ENCODE measurements around the gene TMEM106C.
"Not testable (repeated sequence)": the region's sequence is repeated elsewhere in the genome, so short reads cannot be mapped to it uniquely, and the experiment has no call there.

TMEM106C gene

GRCh38 chr12:47949441-47950341, 13.7 kb upstream of the TMEM106C start:
- peak; percentile 50 for DNase-seq (ENCODE audit: low read depth, low spot score)

GRCh38 chr12:47950856-47951468, 12.4 kb upstream of the TMEM106C start:
- no peak for DNase-seq (ENCODE audit: low read depth, low spot score)

GRCh38 chr12:47954058-47954457, 9.3 kb upstream of the TMEM106C start:
- DNase-seq (ENCODE audit: low read depth, low spot score) = no peak

GRCh38 chr12:47954467-47955045, 8.8 kb upstream of the TMEM106C start:
- no peak for DNase-seq (ENCODE audit: low read depth, low spot score)

- DNase-seq (ENCODE audit: low read depth, low spot score) = no peak
These were observed 8.3 kb upstream of the TMEM106C start for GRCh38 chr12:47955059-47955458.

GRCh38 chr12:47957671-47958070, 5.7 kb upstream of the TMEM106C start:
- not testable (repeated sequence) for DNase-seq (ENCODE audit: low read depth, low spot score)

- no peak for DNase-seq (ENCODE audit: low read depth, low spot score)
These were observed 1.2 kb upstream of the TMEM106C start for GRCh38 chr12:47962198-47962597.

- DNase-seq (ENCODE audit: low read depth, low spot score) = no peak
These were observed 821 bp downstream of the TMEM106C start for GRCh38 chr12:47964106-47964728.

- no peak for DNase-seq (ENCODE audit: low read depth, low spot score)
These were observed 2.2 kb downstream of the TMEM106C start for GRCh38 chr12:47965581-47965980.

- no peak for DNase-seq (ENCODE audit: low read depth, low spot score)
These were observed 4.3 kb downstream of the TMEM106C start for GRCh38 chr12:47967461-47968321.

- DNase-seq (ENCODE audit: low read depth, low spot score) = no peak
These were observed 6.4 kb downstream of the TMEM106C start for GRCh38 chr12:47969845-47970244.

GRCh38 chr12:47970843-47971242, 7.4 kb downstream of the TMEM106C start:
- DNase-seq (ENCODE audit: low read depth, low spot score) = no peak

- DNase-seq (ENCODE audit: low read depth, low spot score) = no peak
These were observed 9.5 kb downstream of the TMEM106C start for GRCh38 chr12:47972895-47973294.

- DNase-seq (ENCODE audit: low read depth, low spot score) = no peak
These were observed 10.5 kb downstream of the TMEM106C start for GRCh38 chr12:47973870-47974269.

- no peak for DNase-seq (ENCODE audit: low read depth, low spot score)
These were observed 11.7 kb downstream of the TMEM106C start for GRCh38 chr12:47975036-47975620.

GRCh38 chr12:47975816-47976215, 12.4 kb downstream of the TMEM106C start:
- DNase-seq (ENCODE audit: low read depth, low spot score) = no peak

GRCh38 chr12:47977046-47977771, 13.8 kb downstream of the TMEM106C start:
- DNase-seq (ENCODE audit: low read depth, low spot score) = no peak

- no peak for DNase-seq (ENCODE audit: low read depth, low spot score)
These were observed 14.6 kb downstream of the TMEM106C start for GRCh38 chr12:47977772-47978597.

GRCh38 chr12:47978598-47978873, 15.1 kb downstream of the TMEM106C start:
- DNase-seq (ENCODE audit: low read depth, low spot score) = no peak

GRCh38 chr12:47979166-47979565, 15.8 kb downstream of the TMEM106C start:
- DNase-seq (ENCODE audit: low read depth, low spot score) = no peak
